Uterus (tissue), 4 donors: ENCODE data around the gene OSCP1. TPM values are rescaled to one million over a fixed set of nuclear protein-coding genes. Genes with fewer than 3 reads are reported as not detected.
"Not testable (repeated sequence)": the region's sequence is repeated elsewhere in the genome, so short reads cannot be mapped to it uniquely, and the experiment has no call there.

Source experiments
- DNase-seq, 2 donors: peaks; one replicate each; pipeline ENCODE4 v3.0.0-alpha.2; 2019 to 2020
- H3K27ac ChIP-seq, 2 donors: fragments of 200-600 bp; sonication (generic); 1 replicate in 1 of 2; 2 replicates in 1 of 2; pipeline ENCODE4 v1.5.1; 2016 to 2018
- H3K27me3 ChIP-seq, 2 donors: fragments of 200-600 bp; sonication (generic); one replicate each; pipeline ENCODE4 v1.5.1; 2018 to 2019; ENCODE audit warnings: control low read depth in 1 of 2
- H3K36me3 ChIP-seq, 2 donors: fragments of 200-600 bp; sonication (generic); one replicate each; pipeline ENCODE4 v1.5.1; 2019; ENCODE audit warnings: control low read depth in 1 of 2
- H3K4me1 ChIP-seq, 2 donors: fragments of 200-600 bp; sonication (generic); one replicate each; pipeline ENCODE4 v1.5.1; 2018 to 2019; ENCODE audit warnings: control low read depth in 1 of 2
- H3K4me3 ChIP-seq, 2 donors: fragments of 200-600 bp; sonication (generic); 1 replicate in 1 of 2; 2 replicates in 1 of 2; pipeline ENCODE4 v1.5.1; 2018 to 2019; ENCODE audit warnings: mild to moderate bottlenecking in 1 of 2
- H3K9me3 ChIP-seq, 2 donors: fragments of 200-600 bp; sonication (generic); one replicate each; pipeline ENCODE4 v1.5.1; 2019; ENCODE audit warnings: control low read depth in 1 of 2
- POLR2A ChIP-seq, 2 donors: fragments of 450-650 bp; IDR thresholded peaks; one replicate each; pipeline ENCODE4 v1.6.1; 2016; ENCODE audit warnings: antibody characterized with exemption in 2 of 2, mild to moderate bottlenecking in 1 of 2, moderate library complexity in 1 of 2
- intact Hi-C: fragments of 100-400 bp; cut with DNase I; formaldehyde crosslinking; loops from one replicate; pipeline ENCODE4 v1.15.1; 2023; ENCODE audit warnings: low total_unique reads
- total RNA-seq, 4 donors: library from RNA; depleted of rRNA in 3 of 4; stranded (reverse); fragments of >200 nt in 3 of 4; gene quantifications; one replicate each; pipeline versions ENCODE4 v1.1.0 to v1.2.4, GENCODE V29; 2014 to 2023
- TF ChIP-seq, protein P1 (sequence below), 4 experiments: fragments of 200-600 bp in 2 of 4; fragments of 450-650 bp in 2 of 4; sonication (generic) in 2 of 4; IDR thresholded peaks; one replicate each; pipeline ENCODE4 v1.5.1; 2016 to 2019; ENCODE audit warnings: antibody characterized with exemption in 4 of 4, mild to moderate bottlenecking in 2 of 4, moderate library complexity in 1 of 4
- donor health status: DM: yes; HTN: yes; CAD: no.

Gene OSCP1
- total RNA-seq: 10 to 100 TPM in 2 of 4 donors, 1 to 10 TPM in 2; 2.4 to 22.4 (median 12.0) TPM

- Histone ChIP-seq H3K4me1 (peaks cover 0 to 3% of the 10 kb centered on the region in 2 donors), H3K27ac (peak within 1 kb of the TSS; percentile 96 to 97), H3K36me3 (no peaks in the 10 kb centered on the region), H3K9me3 (no peaks in the 10 kb centered on the region), H3K4me3 (peak within 1 kb of the TSS; percentile 63 to 66), H3K27me3 (no peaks in the 10 kb centered on the region)
- intact Hi-C loops: no loop called here
- peak; percentile 95 to 97 for DNase-seq
- TF ChIP-seq POLR2A (IDR thresholded peaks at IDR 0.05): peak; percentile 94 to 95
- TF ChIP-seq, protein P1, sequence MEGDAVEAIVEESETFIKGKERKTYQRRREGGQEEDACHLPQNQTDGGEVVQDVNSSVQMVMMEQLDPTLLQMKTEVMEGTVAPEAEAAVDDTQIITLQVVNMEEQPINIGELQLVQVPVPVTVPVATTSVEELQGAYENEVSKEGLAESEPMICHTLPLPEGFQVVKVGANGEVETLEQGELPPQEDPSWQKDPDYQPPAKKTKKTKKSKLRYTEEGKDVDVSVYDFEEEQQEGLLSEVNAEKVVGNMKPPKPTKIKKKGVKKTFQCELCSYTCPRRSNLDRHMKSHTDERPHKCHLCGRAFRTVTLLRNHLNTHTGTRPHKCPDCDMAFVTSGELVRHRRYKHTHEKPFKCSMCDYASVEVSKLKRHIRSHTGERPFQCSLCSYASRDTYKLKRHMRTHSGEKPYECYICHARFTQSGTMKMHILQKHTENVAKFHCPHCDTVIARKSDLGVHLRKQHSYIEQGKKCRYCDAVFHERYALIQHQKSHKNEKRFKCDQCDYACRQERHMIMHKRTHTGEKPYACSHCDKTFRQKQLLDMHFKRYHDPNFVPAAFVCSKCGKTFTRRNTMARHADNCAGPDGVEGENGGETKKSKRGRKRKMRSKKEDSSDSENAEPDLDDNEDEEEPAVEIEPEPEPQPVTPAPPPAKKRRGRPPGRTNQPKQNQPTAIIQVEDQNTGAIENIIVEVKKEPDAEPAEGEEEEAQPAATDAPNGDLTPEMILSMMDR (IDR thresholded peaks at IDR 0.05): no peak
Measured at GRCh38 chr1:36450270-36450918, at the start of gene OSCP1. Gene OSCP1 (minus strand): TSS chr1:36450451. CDS start chr1:36450369, 82 bp downstream.

GRCh38 chr1:36497207-36497606 lies 47.0 kb upstream of the OSCP1 start:
- no peak for DNase-seq
- intact Hi-C loops: no loop called here
- H3K9me3 ChIP-seq: no peaks in the 10 kb centered on the region
- no peaks in the 10 kb centered on the region for H3K36me3 ChIP-seq
- H3K4me1 ChIP-seq: no peaks in the 10 kb centered on the region
- TF ChIP-seq POLR2A (IDR thresholded peaks at IDR 0.05): no peak
- TF ChIP-seq, protein P1 (IDR thresholded peaks at IDR 0.05): no peak
- no peak overlapping the region for H3K4me3 ChIP-seq
- H3K27ac ChIP-seq: no peak overlapping the region
- H3K27me3 ChIP-seq: no peaks in the 10 kb centered on the region

DNA sequence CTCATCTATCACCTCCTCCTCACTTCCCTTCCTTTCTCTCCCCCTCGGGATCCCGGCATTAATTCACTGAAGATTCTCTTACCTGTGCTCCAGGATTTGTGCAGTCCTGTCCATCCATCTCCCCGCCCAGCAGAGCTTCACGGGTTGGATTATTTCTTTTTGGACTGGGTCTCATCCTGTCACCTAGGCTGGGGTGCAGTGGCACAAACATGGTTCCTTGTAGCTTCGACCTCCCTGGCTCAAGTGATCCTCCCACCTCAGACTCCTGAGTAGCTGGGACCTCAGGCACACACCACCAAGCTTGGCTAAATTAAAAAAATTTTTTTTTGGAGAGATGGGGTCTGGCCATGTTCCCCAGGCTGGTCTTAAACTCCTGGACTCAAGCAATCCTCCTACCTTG lies 44.7 kb upstream of the OSCP1 start:
- intact Hi-C loops: no loop called here
- Histone ChIP-seq H3K9me3 (no peaks in the 10 kb centered on the region), H3K4me3 (no peak overlapping the region), H3K27me3 (no peaks in the 10 kb centered on the region), H3K36me3 (no peaks in the 10 kb centered on the region), H3K27ac (no peak overlapping the region), H3K4me1 (no peaks in the 10 kb centered on the region)
- TF ChIP-seq, protein P1 (IDR thresholded peaks at IDR 0.05): no peak
- no peak for TF ChIP-seq POLR2A (IDR thresholded peaks at IDR 0.05)
- DNase-seq: no peak

DNA sequence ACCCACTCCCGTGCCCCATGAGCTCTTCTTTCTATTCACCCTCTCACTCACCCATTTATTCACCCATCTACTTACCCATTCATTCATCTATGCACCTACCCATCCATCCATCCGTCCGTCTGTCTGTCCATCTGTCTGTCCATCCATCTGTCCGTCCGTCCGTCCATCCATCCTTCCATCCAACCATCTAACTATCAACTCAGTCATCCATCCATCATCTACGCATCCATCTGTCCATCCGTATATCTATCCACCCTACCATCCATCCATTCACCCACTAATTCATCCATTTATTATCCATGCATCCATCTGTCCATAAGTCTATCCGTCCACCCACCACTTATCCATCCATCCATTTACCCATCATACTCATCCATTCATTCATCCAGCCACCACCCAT lies 43.3 kb upstream of the OSCP1 start:
- no peak for DNase-seq
- TF ChIP-seq, protein P1 (IDR thresholded peaks at IDR 0.05): no peak
- no peaks in the 10 kb centered on the region for H3K27me3 ChIP-seq
- H3K4me3 ChIP-seq: no peak overlapping the region
- H3K4me1 ChIP-seq: no peaks in the 10 kb centered on the region
- no peaks in the 10 kb centered on the region for H3K9me3 ChIP-seq
- H3K27ac ChIP-seq: no peak overlapping the region
- intact Hi-C loops: no loop called here
- H3K36me3 ChIP-seq: no peaks in the 10 kb centered on the region

- no peak for TF ChIP-seq POLR2A (IDR thresholded peaks at IDR 0.05)
- TF ChIP-seq, protein P1 (IDR thresholded peaks at IDR 0.05): no peak
- Histone ChIP-seq H3K4me3 (no peak overlapping the region), H3K36me3 (no peaks in the 10 kb centered on the region), H3K27me3 (no peaks in the 10 kb centered on the region), H3K27ac (no peak overlapping the region), H3K4me1 (no peaks in the 10 kb centered on the region), H3K9me3 (no peaks in the 10 kb centered on the region)
- intact Hi-C loops: no loop called here
- no peak for DNase-seq
Measured at GRCh38 chr1:36492491-36492890, 42.2 kb upstream of the OSCP1 start.

DNA sequence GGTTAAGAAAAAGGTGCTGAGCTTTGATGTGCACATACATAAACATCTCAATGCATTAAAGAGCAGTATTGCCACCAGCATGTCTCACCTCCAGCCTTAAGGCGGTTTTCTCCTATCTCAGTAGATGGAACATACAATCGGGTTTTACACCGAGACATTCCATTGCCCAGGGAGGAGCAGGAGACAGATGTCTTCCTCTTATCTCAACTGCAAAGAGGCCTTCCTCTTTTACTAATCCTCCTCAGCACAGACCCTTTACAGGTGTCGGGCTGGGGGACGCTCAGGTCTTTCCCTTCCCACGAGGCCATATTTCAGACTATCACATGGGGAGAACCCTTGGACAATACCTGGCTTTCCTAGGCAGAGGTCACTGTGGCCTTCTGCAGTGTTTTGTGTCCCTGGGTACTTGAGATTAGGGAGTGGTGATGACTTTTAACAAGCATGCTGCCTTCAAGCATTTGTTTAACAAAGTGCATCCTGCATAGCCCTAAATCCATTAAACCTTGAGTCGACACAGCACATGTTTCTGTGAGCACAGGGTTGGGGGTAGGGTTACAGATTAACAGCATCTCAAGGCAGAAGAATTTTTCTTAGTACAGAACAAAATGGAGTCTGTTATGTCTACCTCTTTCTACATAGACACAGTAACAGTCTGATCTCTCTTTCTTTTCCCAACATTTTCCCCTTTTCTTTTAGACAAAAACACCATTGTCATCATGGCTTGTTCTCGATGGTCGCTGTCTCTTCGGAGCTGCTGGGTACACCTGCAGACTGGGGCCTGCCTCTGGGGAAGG lies 39.2 kb upstream of the OSCP1 start:
- H3K36me3 ChIP-seq, H3K27me3 ChIP-seq, intact Hi-C loops, H3K9me3 ChIP-seq, H3K4me1 ChIP-seq, H3K27ac ChIP-seq, DNase-seq, H3K4me3 ChIP-seq: not testable (repeated sequence)
